Calu3 (cell line): Measurements from ENCODE around the gene EPHA5. TPM values are rescaled to one million over a fixed set of nuclear protein-coding genes. Genes with fewer than 3 reads are reported as not detected.

Experiments used
- BruUV-seq: library from RNA; stranded (reverse); fragments of 400-500 nt; replicated peaks from 2 replicates; lab custom pipeline; 2021; lab: Mats Ljungman, UMichigan
- CTCF ChIA-PET: fragments of 300-600 bp; sonication (Branson Sonifier 250); formaldehyde crosslinking; loops from one replicate; lab custom pipeline; 2022; ENCODE audit warnings: antibody characterized with exemption; lab: Charles Lee
- DNase-seq: peaks from one replicate; pipeline ENCODE4 v3.0.0; 2022
- H3K27ac Mint-ChIP-seq: one replicate; pipeline ENCODE4 v1.8.0; 2022; ENCODE audit warnings: mixed read lengths; ENCODE audit not compliant: unreplicated experiment
- H3K27me3 Mint-ChIP-seq: one replicate; pipeline ENCODE4 v1.8.0; 2022; ENCODE audit warnings: mixed read lengths; ENCODE audit not compliant: unreplicated experiment
- H3K36me3 Mint-ChIP-seq: one replicate; pipeline ENCODE4 v1.8.0; 2022; ENCODE audit warnings: mild to moderate bottlenecking, moderate library complexity, mixed read lengths; ENCODE audit not compliant: insufficient read depth, unreplicated experiment
- H3K4me1 Mint-ChIP-seq: one replicate; pipeline ENCODE4 v1.8.0; 2022; ENCODE audit warnings: mild to moderate bottlenecking, low read depth, mixed read lengths; ENCODE audit not compliant: unreplicated experiment
- H3K4me3 Mint-ChIP-seq: one replicate; pipeline ENCODE4 v1.8.0; 2022; ENCODE audit warnings: mild to moderate bottlenecking, low read depth, moderate library complexity, mixed read lengths; ENCODE audit not compliant: unreplicated experiment
- H3K9me3 Mint-ChIP-seq: one replicate; pipeline ENCODE4 v1.8.0; 2022; ENCODE audit warnings: low read depth, mixed read lengths; ENCODE audit not compliant: unreplicated experiment
- CTCF ChIP-seq: fragments of 200-600 bp; IDR thresholded peaks from one replicate; pipeline ENCODE4 v1.8.0; 2022; ENCODE audit warnings: antibody characterized with exemption; ENCODE audit not compliant: unreplicated experiment
- intact Hi-C: fragments of 100-400 bp; cut with micrococcal nuclease; formaldehyde crosslinking; loops from one replicate; pipeline ENCODE4 v1.10.0; 2022; ENCODE audit not compliant: unreplicated experiment
- total RNA-seq: library from RNA; stranded (reverse); gene quantifications from 2 replicates; pipeline ENCODE4 v1.2.3, GENCODE V29; 2022

EPHA5 gene
- total RNA-seq, 1 experiment from 2014 or later: not detected

GRCh38 chr4:65624651-65625050 is 45.6 kb downstream of the EPHA5 start:
- intact Hi-C loops: no loop called here
- no peaks in the 10 kb centered on the region for H3K27me3 Mint-ChIP-seq
- no peaks in the 10 kb centered on the region for H3K36me3 Mint-ChIP-seq
- no peak overlapping the region for H3K27ac Mint-ChIP-seq
- no peak overlapping the region for H3K4me3 Mint-ChIP-seq
- TF ChIP-seq CTCF: no peak
- BruUV-seq: no TSS peak
- CTCF ChIA-PET: no interaction called here
- DNase-seq: no peak
- H3K9me3 Mint-ChIP-seq: no peaks in the 10 kb centered on the region
- H3K4me1 Mint-ChIP-seq: no peaks in the 10 kb centered on the region

DNA sequence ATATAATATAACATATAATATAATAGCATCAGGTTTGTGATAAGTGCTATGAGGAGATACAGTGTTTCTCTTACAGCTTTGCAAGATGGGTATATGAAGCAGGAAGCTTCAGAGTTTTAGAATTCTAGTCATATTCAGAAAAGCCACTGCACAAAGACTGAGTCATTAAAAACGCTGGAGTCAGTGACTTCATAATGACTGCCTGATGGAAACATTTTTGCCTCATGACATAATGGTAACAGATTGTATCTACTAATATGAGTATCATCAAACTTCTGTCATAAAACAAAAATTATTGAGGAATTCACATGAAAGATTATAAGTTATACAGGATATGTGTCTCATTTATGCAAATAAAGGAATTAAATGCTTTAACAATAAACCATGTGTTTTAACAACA is 46.8 kb downstream of the EPHA5 start:
- Mint-ChIP-seq H3K4me1 (no peaks in the 10 kb centered on the region), H3K27me3 (no peaks in the 10 kb centered on the region), H3K4me3 (no peak overlapping the region), H3K36me3 (no peaks in the 10 kb centered on the region), H3K27ac (no peak overlapping the region), H3K9me3 (no peaks in the 10 kb centered on the region)
- CTCF ChIA-PET: no interaction called here
- intact Hi-C loops: no loop called here
- DNase-seq: no peak
- no peak for TF ChIP-seq CTCF
- BruUV-seq: no TSS peak

DNA sequence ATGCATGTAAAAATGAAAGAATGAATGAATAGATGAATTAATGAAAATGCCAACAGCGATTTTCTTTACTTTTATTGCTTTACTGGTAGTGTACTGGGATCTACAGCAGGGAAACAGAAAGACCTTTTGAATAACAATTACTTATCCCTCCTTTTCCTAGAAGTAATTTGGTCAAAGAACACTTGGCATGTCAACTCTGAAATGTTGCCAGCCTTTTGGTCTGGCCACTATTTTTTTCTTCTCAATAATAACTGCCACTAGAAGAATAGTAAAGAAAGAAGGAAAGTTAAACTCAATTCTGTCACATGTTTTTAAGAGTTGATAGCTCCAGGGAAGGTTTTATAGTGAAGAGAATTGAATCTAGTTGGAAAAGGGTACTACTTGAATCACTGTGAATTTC is 52.9 kb downstream of the EPHA5 start:
- no peaks in the 10 kb centered on the region for H3K36me3 Mint-ChIP-seq
- no TSS peak for BruUV-seq
- H3K27me3 Mint-ChIP-seq: no peaks in the 10 kb centered on the region

GRCh38 chr4:65604515-65604914 is 65.8 kb downstream of the EPHA5 start:
- CTCF ChIA-PET: no interaction called here
- no TSS peak for BruUV-seq
- TF ChIP-seq CTCF: no peak
- intact Hi-C loops: no loop called here
- no peaks in the 10 kb centered on the region for H3K4me1 Mint-ChIP-seq
- no peaks in the 10 kb centered on the region for H3K36me3 Mint-ChIP-seq
- no peak for DNase-seq
- no peaks in the 10 kb centered on the region for H3K9me3 Mint-ChIP-seq
- H3K27ac Mint-ChIP-seq: no peak overlapping the region
- no peak overlapping the region for H3K4me3 Mint-ChIP-seq
- H3K27me3 Mint-ChIP-seq: no peaks in the 10 kb centered on the region

More for the DNA sequence above, 52.9 kb downstream of the EPHA5 start:
- intact Hi-C loops: no loop called here
- TF ChIP-seq CTCF: no peak
- H3K27ac Mint-ChIP-seq: no peak overlapping the region
- CTCF ChIA-PET: no interaction called here
- H3K9me3 Mint-ChIP-seq: no peaks in the 10 kb centered on the region
- no peak overlapping the region for H3K4me3 Mint-ChIP-seq
- no peak for DNase-seq
- no peaks in the 10 kb centered on the region for H3K4me1 Mint-ChIP-seq
